Naive thymus-derived CD4-positive, alpha-beta T cell (primary cell): ENCODE data around the gene CDK14. TPM values are rescaled to one million over a fixed set of nuclear protein-coding genes. Genes with fewer than 3 reads are reported as not detected.

ENCODE experiments used
- ATAC-seq: fragments of 150-1000 bp; cut with Tn5 transposase; 2 replicates; pipeline ENCODE4 v1.10.0; 2021; ENCODE audit warnings: mild to moderate bottlenecking, moderate library complexity
- CTCF ChIA-PET: fragments of 350-600 bp; sonication (Branson Sonifier 250); formaldehyde crosslinking; loops from one replicate; lab custom pipeline; 2021; ENCODE audit warnings: antibody characterized with exemption; lab: Charles Lee
- POLR2A ChIA-PET: fragments of 350-600 bp; sonication (Branson Sonifier 250); formaldehyde crosslinking; loops from one replicate; lab custom pipeline; 2021; ENCODE audit warnings: antibody characterized with exemption, inconsistent platforms; lab: Charles Lee
- DNase-seq, 9 donors: peaks; one replicate each; pipeline versions ENCODE4 v3.0.0 to v3.0.0-alpha.2; 2020 to 2022; ENCODE audit warnings: mixed read lengths in 1 of 9
- H3K27ac ChIP-seq: one replicate; pipeline ENCODE4 v1.7.0; 2013; ENCODE audit warnings: mild to moderate bottlenecking, low read depth, low read length, moderate library complexity
- H3K27me3 ChIP-seq, 2 donors: one replicate each; pipeline ENCODE4 v1.7.0; 2013; ENCODE audit warnings: low read length in 2 of 2, mild to moderate bottlenecking in 2 of 2, moderate library complexity in 2 of 2; ENCODE audit not compliant: control insufficient read depth in 2 of 2, insufficient read depth in 2 of 2
- H3K36me3 ChIP-seq, 3 experiments: 1 replicate in 2 of 3; 2 replicates in 1 of 3; pipeline ENCODE4 v1.7.0; 2013; ENCODE audit warnings: low read length in 3 of 3, mild to moderate bottlenecking in 3 of 3, moderate library complexity in 1 of 3; ENCODE audit not compliant: insufficient read depth in 3 of 3, control insufficient read depth in 2 of 3
- H3K4me1 ChIP-seq, 2 donors: one replicate each; pipeline ENCODE4 v1.7.0; 2013; ENCODE audit warnings: low read length in 2 of 2, mild to moderate bottlenecking in 2 of 2, moderate library complexity in 1 of 2; ENCODE audit not compliant: control insufficient read depth in 2 of 2, insufficient read depth in 2 of 2
- H3K4me3 ChIP-seq: 2 replicates; pipeline ENCODE4 v1.7.0; 2013; ENCODE audit warnings: mild to moderate bottlenecking, low read length
- H3K9me3 ChIP-seq, 3 experiments: 1 replicate in 2 of 3; 2 replicates in 1 of 3; pipeline ENCODE4 v1.7.0; 2013; ENCODE audit warnings: low read length in 3 of 3; ENCODE audit not compliant: control insufficient read depth in 2 of 3
- H3K27ac Mint-ChIP-seq, 9 donors: one replicate each; pipeline ENCODE4 v1.8.0; 2020 to 2022; ENCODE audit warnings: mixed read lengths in 9 of 9, mild to moderate bottlenecking in 8 of 9, moderate library complexity in 5 of 9, inconsistent platforms in 2 of 9
- H3K27me3 Mint-ChIP-seq, 5 donors: one replicate each; pipeline ENCODE4 v1.8.0; 2021 to 2022; ENCODE audit warnings: mixed read lengths in 5 of 5, mild to moderate bottlenecking in 1 of 5
- H3K36me3 Mint-ChIP-seq, 5 donors: one replicate each; pipeline ENCODE4 v1.8.0; 2020 to 2022; ENCODE audit warnings: mixed read lengths in 5 of 5, mild to moderate bottlenecking in 3 of 5, inconsistent platforms in 1 of 5
- H3K4me1 Mint-ChIP-seq, 7 donors: one replicate each; pipeline ENCODE4 v1.8.0; 2020 to 2022; ENCODE audit warnings: mixed read lengths in 7 of 7, mild to moderate bottlenecking in 3 of 7, inconsistent platforms in 1 of 7
- H3K4me3 Mint-ChIP-seq, 10 donors: one replicate each; pipeline ENCODE4 v1.8.0; 2020 to 2022; ENCODE audit warnings: mild to moderate bottlenecking in 10 of 10, mixed read lengths in 10 of 10, moderate library complexity in 6 of 10, inconsistent platforms in 2 of 10
- H3K9me3 Mint-ChIP-seq, 11 donors: one replicate each; pipeline ENCODE4 v1.8.0; 2020 to 2022; ENCODE audit warnings: mixed read lengths in 11 of 11, mild to moderate bottlenecking in 4 of 11, inconsistent platforms in 1 of 11, moderate library complexity in 1 of 11
- intact Hi-C, 2 donors: fragments of 100-400 bp; cut with micrococcal nuclease; formaldehyde crosslinking; loops; one replicate each; pipeline ENCODE4 v1.15.1; 2023
- polyA plus RNA-seq, 2 donors: library from polyadenylated mRNA; unstranded; fragments of 300-500 nt; fragmentation: Illumina TruSeq; gene quantifications; one replicate each; pipeline ENCODE4 v1.2.3, GENCODE V29; 2021
- total RNA-seq, 6 experiments: library from RNA in 5 of 6; stranded (reverse) in 5 of 6; gene quantifications; 1 replicate in 5 of 6; 2 replicates in 1 of 6; pipeline ENCODE4 v1.2.3 and lab custom pipeline; 2021 to 2026

Gene CDK14
- total and polyA plus RNA-seq, 7 experiments from 2014 or later: 0.05 to 9.9 (median 0.72) TPM; not detected in 1

GRCh38 chr7:91149341-91150246, 553.5 kb downstream of the CDK14 start:
- POLR2A ChIA-PET: no interaction called here
- Mint-ChIP-seq H3K27ac (no peak overlapping the region), H3K36me3 (no peaks in the 10 kb centered on the region), H3K4me1 (no peaks in the 10 kb centered on the region), H3K27me3 (peaks cover 0 to 4% (median 0%) of the 10 kb centered on the region in 5 donors), H3K9me3 (no peaks in the 10 kb centered on the region), H3K4me3 (no peak overlapping the region)
- CTCF ChIA-PET: no interaction called here
- DNase-seq (no peak), ATAC-seq (no peak)
- H3K36me3 ChIP-seq: no peaks in the 10 kb centered on the region
- H3K27me3 ChIP-seq: no peaks in the 10 kb centered on the region
- intact Hi-C loops: no loop called here
- H3K4me3 ChIP-seq: no peak overlapping the region
- no peaks in the 10 kb centered on the region for H3K4me1 ChIP-seq
- H3K27ac ChIP-seq: no peak overlapping the region
- no peaks in the 10 kb centered on the region for H3K9me3 ChIP-seq

GRCh38 chr7:91151916-91152315, 555.8 kb downstream of the CDK14 start:
- Histone ChIP-seq H3K9me3 (no peaks in the 10 kb centered on the region), H3K27ac (no peak overlapping the region), H3K36me3 (no peaks in the 10 kb centered on the region), H3K4me3 (no peak overlapping the region), H3K4me1 (no peaks in the 10 kb centered on the region), H3K27me3 (no peaks in the 10 kb centered on the region)
- intact Hi-C loops: no loop called here
- Mint-ChIP-seq H3K27ac (no peak overlapping the region), H3K36me3 (no peaks in the 10 kb centered on the region), H3K4me3 (no peak overlapping the region), H3K4me1 (no peaks in the 10 kb centered on the region), H3K9me3 (no peaks in the 10 kb centered on the region), H3K27me3 (peaks cover 0 to 4% (median 0%) of the 10 kb centered on the region in 5 donors)
- ChIA-PET POLR2A (no interaction called here), CTCF (no interaction called here)
- ATAC-seq (no peak), DNase-seq (no peak)

GRCh38 chr7:91156316-91157185, 560.4 kb downstream of the CDK14 start:
- POLR2A ChIA-PET: no interaction called here
- no peaks in the 10 kb centered on the region for H3K36me3 Mint-ChIP-seq

GRCh38 chr7:91157579-91158320, 561.6 kb downstream of the CDK14 start:
- Histone ChIP-seq H3K4me3 (no peak overlapping the region), H3K36me3 (no peaks in the 10 kb centered on the region), H3K27me3 (no peaks in the 10 kb centered on the region), H3K27ac (no peak overlapping the region), H3K9me3 (no peaks in the 10 kb centered on the region), H3K4me1 (no peaks in the 10 kb centered on the region)
- no peak for ATAC-seq
- H3K4me3 Mint-ChIP-seq: no peak overlapping the region
- CTCF ChIA-PET: no interaction called here
- no peaks in the 10 kb centered on the region for H3K36me3 Mint-ChIP-seq
- H3K27me3 Mint-ChIP-seq: peaks cover 0 to 4% (median 0%) of the 10 kb centered on the region in 5 donors
- H3K4me1 Mint-ChIP-seq: no peaks in the 10 kb centered on the region
- intact Hi-C loops: no loop called here
- no peak for DNase-seq
- no peaks in the 10 kb centered on the region for H3K9me3 Mint-ChIP-seq
- H3K27ac Mint-ChIP-seq: no peak overlapping the region
- POLR2A ChIA-PET: no interaction called here

More at GRCh38 chr7:91156316-91157185, 560.4 kb downstream of the CDK14 start:
- ATAC-seq (no peak), DNase-seq (no peak)
- H3K36me3 ChIP-seq: no peaks in the 10 kb centered on the region
- no peaks in the 10 kb centered on the region for H3K9me3 ChIP-seq
- intact Hi-C loops: no loop called here
- CTCF ChIA-PET: no interaction called here
- no peak overlapping the region for H3K27ac ChIP-seq
- H3K4me1 ChIP-seq: no peaks in the 10 kb centered on the region
- H3K9me3 Mint-ChIP-seq: no peaks in the 10 kb centered on the region
- H3K27ac Mint-ChIP-seq: no peak overlapping the region
- H3K4me3 Mint-ChIP-seq: no peak overlapping the region
- peaks cover 0 to 4% (median 0%) of the 10 kb centered on the region in 5 donors for H3K27me3 Mint-ChIP-seq
- H3K4me3 ChIP-seq: no peak overlapping the region
- no peaks in the 10 kb centered on the region for H3K27me3 ChIP-seq
- H3K4me1 Mint-ChIP-seq: no peaks in the 10 kb centered on the region

GRCh38 chr7:91162436-91162835, 566.3 kb downstream of the CDK14 start:
- no peaks in the 10 kb centered on the region for H3K4me1 ChIP-seq
- Mint-ChIP-seq H3K4me1 (no peaks in the 10 kb centered on the region), H3K27me3 (no peaks in the 10 kb centered on the region), H3K27ac (no peak overlapping the region), H3K4me3 (no peak overlapping the region), H3K36me3 (no peaks in the 10 kb centered on the region), H3K9me3 (no peaks in the 10 kb centered on the region)
- DNase-seq (no peak), ATAC-seq (peak; percentile 31)
- no peak overlapping the region for H3K27ac ChIP-seq
- ChIA-PET CTCF (no interaction called here), POLR2A (no interaction called here)
- intact Hi-C loops: no loop called here
- no peak overlapping the region for H3K4me3 ChIP-seq
- no peaks in the 10 kb centered on the region for H3K36me3 ChIP-seq
- H3K9me3 ChIP-seq: no peaks in the 10 kb centered on the region
- no peaks in the 10 kb centered on the region for H3K27me3 ChIP-seq

GRCh38 chr7:91164506-91164905, 568.4 kb downstream of the CDK14 start:
- POLR2A ChIA-PET: no interaction called here
- Mint-ChIP-seq H3K4me3 (no peak overlapping the region), H3K9me3 (no peaks in the 10 kb centered on the region), H3K27ac (no peak overlapping the region), H3K36me3 (no peaks in the 10 kb centered on the region), H3K4me1 (no peaks in the 10 kb centered on the region), H3K27me3 (no peaks in the 10 kb centered on the region)
- Histone ChIP-seq H3K4me3 (no peak overlapping the region), H3K4me1 (no peaks in the 10 kb centered on the region), H3K9me3 (no peaks in the 10 kb centered on the region), H3K27ac (no peak overlapping the region), H3K36me3 (no peaks in the 10 kb centered on the region), H3K27me3 (no peaks in the 10 kb centered on the region)
- DNase-seq (no peak), ATAC-seq (no peak)
- CTCF ChIA-PET: no interaction called here
- intact Hi-C loops: no loop called here
